Osteoblast (primary cell): ENCODE data around the gene BICD1. TPM values are rescaled to one million over a fixed set of nuclear protein-coding genes. Genes with fewer than 3 reads are reported as not detected.
A peak's percentile ranks its signal among the peaks of the same experiment; 100 is the strongest.

Experiments
- DNase-seq: peaks from one replicate; pipeline ENCODE4 v3.0.0; 2011; ENCODE audit warnings: low spot score, mixed read lengths; ENCODE audit not compliant: insufficient read length; ENCODE audit errors: missing footprints
- H2AFZ ChIP-seq: 2 replicates; pipeline ENCODE4 v1.6.0; 2011; ENCODE audit warnings: mild to moderate bottlenecking, low read length
- H3K27ac ChIP-seq: 2 replicates; pipeline ENCODE4 v1.5.1; 2011; ENCODE audit warnings: mild to moderate bottlenecking, low read depth, low read length, moderate library complexity
- H3K27me3 ChIP-seq: 2 replicates; pipeline ENCODE4 v1.6.0; 2012; ENCODE audit warnings: mild to moderate bottlenecking, control low read depth, inconsistent platforms, low read length, moderate library complexity; ENCODE audit not compliant: insufficient read depth
- H3K36me3 ChIP-seq: 2 replicates; pipeline ENCODE4 v1.5.1; 2011; ENCODE audit warnings: mild to moderate bottlenecking, low read length, control low read depth, moderate library complexity; ENCODE audit not compliant: insufficient read depth
- H3K4me1 ChIP-seq: 2 replicates; pipeline ENCODE4 v1.5.1; 2011; ENCODE audit warnings: mild to moderate bottlenecking, low read length, control low read depth, moderate library complexity; ENCODE audit not compliant: insufficient read depth
- H3K4me2 ChIP-seq: 2 replicates; pipeline ENCODE4 v1.6.0; 2011; ENCODE audit warnings: mild to moderate bottlenecking, low read length; ENCODE audit not compliant: insufficient read depth
- H3K4me3 ChIP-seq: fragments of 200-600 bp; sonication (generic); 3 replicates; pipeline ENCODE4 v1.5.1; 2012; ENCODE audit warnings: mild to moderate bottlenecking, low read length, inconsistent platforms; ENCODE audit not compliant: insufficient read depth
- H3K79me2 ChIP-seq: 2 replicates; pipeline ENCODE4 v1.6.0; 2012; ENCODE audit warnings: mild to moderate bottlenecking, low read length, control low read depth, inconsistent platforms; ENCODE audit not compliant: insufficient read depth
- H3K9me3 ChIP-seq: 2 replicates; pipeline ENCODE4 v1.5.1; 2011; ENCODE audit warnings: low read depth, low read length, control low read depth
- H4K20me1 ChIP-seq: 2 replicates; pipeline ENCODE4 v1.6.0; 2012; ENCODE audit warnings: mild to moderate bottlenecking, low read length, control low read depth; ENCODE audit not compliant: insufficient read depth
- CTCF ChIP-seq: IDR thresholded peaks from 2 replicates; pipeline ENCODE4 v1.5.1; 2011; ENCODE audit warnings: mild to moderate bottlenecking, low read depth, low read length, moderate library complexity; ENCODE audit errors: extremely low read depth
- total RNA-seq: library from RNA; depleted of rRNA; stranded (reverse); fragments of >200 nt; gene quantifications from 2 replicates; pipeline ENCODE4 v1.2.3, GENCODE V29; 2012

The BICD1 gene
- 17.7 and 21.0 TPM in 2 replicates for total RNA-seq

DNA sequence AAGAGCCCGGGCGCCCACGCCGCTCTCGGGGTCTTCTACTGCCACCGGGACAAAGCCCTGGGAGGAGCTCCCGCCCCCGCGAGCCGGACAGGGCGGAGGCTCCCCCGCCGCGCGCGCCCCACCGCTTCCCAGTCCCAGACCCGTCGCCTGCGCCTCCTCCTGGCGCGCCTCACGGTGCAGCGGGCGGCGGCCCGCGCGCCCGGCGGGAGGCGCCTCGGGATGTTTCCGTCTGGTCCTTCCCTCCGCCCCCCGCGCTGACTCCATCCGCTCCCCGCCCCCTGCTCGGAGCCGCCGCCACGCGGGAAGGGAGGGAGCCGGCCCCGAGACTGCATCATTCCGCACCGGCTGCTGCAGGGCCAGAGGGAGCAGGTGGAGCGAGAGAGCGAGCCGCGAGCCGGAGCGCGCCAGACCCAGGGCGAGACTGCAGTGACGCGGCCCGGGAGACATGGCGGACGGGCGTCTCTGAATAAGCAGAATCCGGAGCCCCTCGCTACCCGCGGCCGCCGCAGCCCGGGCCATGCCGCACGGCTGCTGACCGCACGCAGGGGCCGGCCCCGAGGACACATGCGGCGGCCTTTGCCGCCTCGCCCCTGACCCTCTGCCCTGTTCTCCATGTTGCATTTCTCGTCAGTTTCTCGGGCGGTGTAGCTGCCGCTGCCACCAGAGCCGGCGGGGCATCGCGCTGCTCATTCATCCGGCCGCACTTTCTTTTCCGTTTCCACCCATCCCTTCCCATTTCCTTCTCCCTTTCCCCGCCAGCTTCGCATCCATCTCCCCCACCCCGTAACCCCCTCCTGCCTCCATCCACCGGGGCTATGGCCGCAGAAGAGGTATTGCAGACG, at the start of gene BICD1:
Gene BICD1, plus strand, starts transcription at position 331 of the 842 bp plus-strand sequence. Its CDS starts 485 bp downstream, at position 816.
- Histone ChIP-seq H4K20me1 (peaks cover 13% of the 10 kb centered on the region), H3K27ac (peak within 1 kb of the TSS; percentile 85), H3K4me2 (peak within 1 kb of the TSS; percentile 77), H2AFZ (peak within 1 kb of the TSS; percentile 85), H3K36me3 (peaks cover 5% of the 10 kb centered on the region), H3K4me3 (peak within 1 kb of the TSS; percentile 79), H3K27me3 (no peaks in the 10 kb centered on the region), H3K9me3 (no peaks in the 10 kb centered on the region), H3K79me2 (peaks cover 29% of the 10 kb centered on the region), H3K4me1 (peaks cover 26% of the 10 kb centered on the region)
- peak; percentile 17 for TF ChIP-seq CTCF
- peak; percentile 98 for DNase-seq

GRCh38 chr12:32061033-32061432, 45.6 kb upstream of the BICD1 start:
- DNase-seq: no peak
- Histone ChIP-seq H3K4me1 (no peaks in the 10 kb centered on the region), H2AFZ (no peak overlapping the region), H3K27ac (no peak overlapping the region), H4K20me1 (no peaks in the 10 kb centered on the region), H3K79me2 (no peaks in the 10 kb centered on the region), H3K9me3 (no peaks in the 10 kb centered on the region), H3K4me3 (no peak overlapping the region), H3K36me3 (no peaks in the 10 kb centered on the region), H3K4me2 (peak overlapping the region; percentile 56), H3K27me3 (no peaks in the 10 kb centered on the region)
- TF ChIP-seq CTCF: no peak

DNA sequence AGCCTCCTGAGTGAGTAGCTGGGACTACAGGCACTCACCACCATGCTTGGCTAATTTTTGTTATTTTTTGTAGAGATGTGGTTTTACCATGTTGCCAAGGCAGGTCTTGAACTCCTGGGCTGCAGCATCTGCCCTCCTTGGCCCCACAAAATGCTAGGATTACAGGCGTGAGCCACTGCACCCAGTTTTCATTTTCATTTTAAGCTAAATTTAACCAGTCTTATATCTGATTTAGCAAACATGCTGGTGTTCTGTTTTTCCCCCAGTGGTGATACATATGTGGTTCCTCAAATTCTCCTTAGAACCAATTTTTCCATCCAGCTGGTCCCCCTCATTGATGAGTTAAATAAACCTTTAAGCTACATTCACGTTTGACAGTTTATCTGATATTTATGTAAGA, 43.8 kb upstream of the BICD1 start:
- Histone ChIP-seq H3K79me2 (no peaks in the 10 kb centered on the region), H3K4me2 (no peak overlapping the region), H3K27ac (no peak overlapping the region), H4K20me1 (no peaks in the 10 kb centered on the region), H3K4me1 (no peaks in the 10 kb centered on the region), H3K36me3 (no peaks in the 10 kb centered on the region), H3K9me3 (no peaks in the 10 kb centered on the region), H2AFZ (no peak overlapping the region), H3K4me3 (no peak overlapping the region), H3K27me3 (no peaks in the 10 kb centered on the region)
- DNase-seq: no peak
- no peak for TF ChIP-seq CTCF

DNA sequence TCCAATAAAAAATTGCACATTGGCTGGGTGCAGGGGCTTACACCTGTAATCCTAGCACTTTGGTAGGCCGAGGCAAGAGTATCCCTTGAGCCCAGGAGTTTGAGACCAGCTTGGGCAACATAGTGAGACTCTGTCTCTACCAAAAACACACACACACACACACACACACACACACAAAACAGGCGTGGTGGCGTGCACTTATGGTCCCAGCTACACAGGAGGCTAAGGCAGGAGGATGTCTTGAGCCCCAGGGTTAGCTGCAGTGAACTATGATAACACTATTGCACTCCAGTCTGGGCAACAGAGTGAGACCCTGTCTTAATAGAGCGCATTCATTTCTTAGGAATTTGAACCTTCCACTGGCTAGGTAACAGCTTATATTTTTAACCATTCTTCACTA, 42.9 kb upstream of the BICD1 start:
- no peaks in the 10 kb centered on the region for H3K79me2 ChIP-seq
- H2AFZ ChIP-seq: no peak overlapping the region
- TF ChIP-seq CTCF: no peak
- no peaks in the 10 kb centered on the region for H4K20me1 ChIP-seq
- H3K27ac ChIP-seq: no peak overlapping the region
- H3K4me1 ChIP-seq: no peaks in the 10 kb centered on the region
- no peaks in the 10 kb centered on the region for H3K36me3 ChIP-seq
- H3K4me3 ChIP-seq: no peak overlapping the region
- H3K27me3 ChIP-seq: no peaks in the 10 kb centered on the region
- no peaks in the 10 kb centered on the region for H3K9me3 ChIP-seq
- no peak for DNase-seq
- H3K4me2 ChIP-seq: no peak overlapping the region
